ENCODE results near the gene ART3.

- TF ChIP-seq CTCF (optimal IDR thresholded peaks at IDR 0.05 in 1 of 3, IDR thresholded peaks at IDR 0.05 in 1 of 3, conservative IDR thresholded peaks at IDR 0.05 in 1 of 3; ENCODE audit: extremely low read depth in 1 of 3, insufficient read depth in 2 of 3, low read length in 3 of 3) (no peak), EZH2 (IDR thresholded peaks at IDR 0.05; ENCODE audit: low read length) (no peak)
These were observed 45.2 kb upstream of the ART3 start for GRCh38 chr4:76029300-76029699.
